Measurements from ENCODE around the gene PRKG1. TPM values are rescaled to one million over a fixed set of nuclear protein-coding genes. Genes with fewer than 3 reads are reported as not detected.

Gene PRKG1
- total and polyA plus RNA-seq, 4 donors = 6.8 to 38.1 (median 15.4) TPM

DNA sequence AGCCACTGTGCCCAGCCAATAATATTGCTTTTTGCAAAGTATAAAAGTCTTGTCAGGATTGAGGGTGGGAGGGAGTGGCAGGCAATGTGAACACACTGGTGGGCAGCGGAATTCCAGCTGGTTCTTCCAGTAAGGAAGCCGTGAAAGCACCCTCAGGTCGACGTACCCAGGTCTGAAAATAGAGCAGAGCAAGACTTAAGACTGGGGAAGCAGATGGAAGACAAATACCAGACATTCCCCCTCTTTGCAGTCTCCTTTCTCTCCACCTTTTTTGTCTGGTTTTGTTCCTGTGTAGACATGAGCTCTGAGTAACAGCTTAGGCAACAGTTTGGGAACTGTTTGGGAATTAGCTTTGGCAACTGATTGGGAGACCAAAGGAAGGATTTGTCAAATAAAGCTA lies 642.7 kb downstream of the PRKG1 start:
- H3K27ac ChIP-seq (ENCODE audit: low read depth, low read length) = no peak overlapping the region
- H3K4me1 ChIP-seq (ENCODE audit: control insufficient read depth, insufficient read depth, low read length) = no peaks in the 10 kb centered on the region
- no peak overlapping the region for H3K4me3 ChIP-seq (ENCODE audit: low read depth, low read length)
- no peaks in the 10 kb centered on the region for H3K27me3 ChIP-seq (ENCODE audit: control insufficient read depth, insufficient read depth, low read length)
- H3K36me3 ChIP-seq (ENCODE audit: control insufficient read depth, insufficient read depth, low read length) = no peaks in the 10 kb centered on the region
- no peak for DNase-seq (ENCODE audit: low read depth in 4 of 6, low spot score in 6 of 6)
- H3K9me3 ChIP-seq (ENCODE audit: control insufficient read depth, insufficient read depth, low read length) = no peaks in the 10 kb centered on the region
- WGBS (ENCODE audit: insufficient coverage) = 90% methylated on average over 2 of the region's 4 CpGs

DNA sequence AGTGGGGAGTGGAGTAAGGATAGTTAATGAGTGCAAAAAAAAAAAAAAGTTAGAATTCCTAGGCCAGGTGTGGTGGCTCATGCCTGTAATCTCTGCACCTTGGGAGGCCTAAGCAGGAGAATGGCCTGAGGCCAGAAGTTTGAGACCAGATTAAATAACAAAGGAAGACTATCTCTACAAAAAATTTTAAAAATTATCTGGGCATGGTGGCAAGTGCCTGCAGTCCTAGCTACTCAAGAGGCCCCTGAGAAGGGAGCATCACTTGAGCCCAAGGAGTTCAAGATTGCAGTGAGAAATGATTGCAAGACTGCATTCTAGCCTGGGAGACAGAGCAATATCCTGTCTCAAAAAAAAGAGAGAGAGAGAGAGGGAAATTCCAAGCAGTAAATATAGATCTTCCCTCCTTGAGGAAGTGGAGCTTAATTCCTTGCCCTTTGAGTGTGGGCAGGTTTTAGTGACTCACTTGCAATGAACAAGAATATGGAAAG lies 644.6 kb downstream of the PRKG1 start:
- no peak overlapping the region for H3K4me3 ChIP-seq (ENCODE audit: low read depth, low read length)
- no peaks in the 10 kb centered on the region for H3K9me3 ChIP-seq (ENCODE audit: control insufficient read depth, insufficient read depth, low read length)
- no peak for DNase-seq (ENCODE audit: low read depth in 4 of 6, low spot score in 6 of 6)
- H3K27me3 ChIP-seq (ENCODE audit: control insufficient read depth, insufficient read depth, low read length) = no peaks in the 10 kb centered on the region
- H3K36me3 ChIP-seq (ENCODE audit: control insufficient read depth, insufficient read depth, low read length) = no peaks in the 10 kb centered on the region
- H3K4me1 ChIP-seq (ENCODE audit: control insufficient read depth, insufficient read depth, low read length) = no peaks in the 10 kb centered on the region
- H3K27ac ChIP-seq (ENCODE audit: low read depth, low read length) = no peak overlapping the region

DNA sequence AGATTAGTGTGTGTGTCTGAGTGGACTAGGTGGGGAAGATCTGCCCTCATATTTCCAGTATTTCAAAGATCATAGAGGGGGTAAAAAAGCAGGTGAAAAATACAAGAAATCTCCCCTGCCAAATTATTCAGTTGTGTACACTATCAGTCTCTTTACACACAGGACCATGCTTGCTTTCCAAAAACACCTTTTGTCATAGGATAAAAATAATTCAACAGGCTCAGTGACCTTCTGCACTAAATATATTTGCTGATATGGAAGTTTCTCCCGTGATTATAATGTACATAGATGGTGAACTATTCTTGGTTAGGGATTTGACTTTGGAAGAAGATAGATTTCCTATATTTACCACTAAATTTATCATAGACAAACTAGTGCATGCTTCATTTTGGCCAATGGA lies 649.8 kb downstream of the PRKG1 start:
- no peak for DNase-seq (ENCODE audit: low read depth in 4 of 6, low spot score in 6 of 6)
- Histone ChIP-seq H3K27ac (ENCODE audit: low read depth, low read length) (no peak overlapping the region), H3K27me3 (ENCODE audit: control insufficient read depth, insufficient read depth, low read length) (no peaks in the 10 kb centered on the region), H3K4me3 (ENCODE audit: low read depth, low read length) (no peak overlapping the region), H3K9me3 (ENCODE audit: control insufficient read depth, insufficient read depth, low read length) (no peaks in the 10 kb centered on the region), H3K36me3 (ENCODE audit: control insufficient read depth, insufficient read depth, low read length) (no peaks in the 10 kb centered on the region), H3K4me1 (ENCODE audit: control insufficient read depth, insufficient read depth, low read length) (no peaks in the 10 kb centered on the region)
- WGBS (ENCODE audit: insufficient coverage) = no CpG with 5 or more reads among the region's 1 CpG

DNA sequence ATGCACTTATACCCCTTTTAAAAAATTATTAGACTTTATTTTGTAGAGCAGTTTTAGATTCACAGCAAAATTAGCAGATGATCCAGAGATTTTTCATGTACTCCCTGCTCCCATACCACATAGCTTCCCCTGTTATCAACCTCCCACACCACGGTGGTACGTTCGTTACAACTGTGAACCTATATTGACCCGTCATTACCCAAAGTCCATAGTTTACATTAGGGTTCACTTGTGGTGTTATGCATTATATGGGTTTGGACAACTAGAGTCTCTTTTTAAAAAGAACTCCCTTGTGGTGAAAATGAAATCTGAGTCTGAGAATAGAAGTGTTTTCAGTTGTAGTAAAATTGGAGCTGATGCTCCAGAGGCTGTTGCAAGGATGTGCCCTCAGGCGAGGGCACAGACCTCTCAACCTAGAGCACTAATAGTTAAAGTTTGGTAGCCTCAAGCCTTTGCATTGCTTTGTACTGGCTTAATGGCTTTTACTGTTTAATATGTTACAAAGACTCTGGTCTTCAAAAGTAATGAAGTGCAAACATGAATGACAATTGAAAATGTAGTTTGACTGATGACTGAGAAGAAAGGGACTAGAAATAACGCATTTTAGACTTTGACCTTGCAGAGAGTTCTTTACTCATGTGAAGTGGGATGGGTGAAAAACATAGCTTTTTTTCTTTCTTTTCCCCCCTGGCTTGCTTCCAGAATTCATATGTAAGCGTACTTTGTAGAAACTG lies 655.7 kb downstream of the PRKG1 start:
- H3K27me3 ChIP-seq (ENCODE audit: control insufficient read depth, insufficient read depth, low read length) = no peaks in the 10 kb centered on the region
- no CpG with 5 or more reads among the region's 7 CpGs for WGBS (ENCODE audit: insufficient coverage)
- H3K9me3 ChIP-seq (ENCODE audit: control insufficient read depth, insufficient read depth, low read length) = no peaks in the 10 kb centered on the region
- DNase-seq (ENCODE audit: low read depth in 4 of 6, low spot score in 6 of 6) = no peak
- no peaks in the 10 kb centered on the region for H3K36me3 ChIP-seq (ENCODE audit: control insufficient read depth, insufficient read depth, low read length)
- no peaks in the 10 kb centered on the region for H3K4me1 ChIP-seq (ENCODE audit: control insufficient read depth, insufficient read depth, low read length)
- no peak overlapping the region for H3K27ac ChIP-seq (ENCODE audit: low read depth, low read length)
- H3K4me3 ChIP-seq (ENCODE audit: low read depth, low read length) = no peak overlapping the region

DNA sequence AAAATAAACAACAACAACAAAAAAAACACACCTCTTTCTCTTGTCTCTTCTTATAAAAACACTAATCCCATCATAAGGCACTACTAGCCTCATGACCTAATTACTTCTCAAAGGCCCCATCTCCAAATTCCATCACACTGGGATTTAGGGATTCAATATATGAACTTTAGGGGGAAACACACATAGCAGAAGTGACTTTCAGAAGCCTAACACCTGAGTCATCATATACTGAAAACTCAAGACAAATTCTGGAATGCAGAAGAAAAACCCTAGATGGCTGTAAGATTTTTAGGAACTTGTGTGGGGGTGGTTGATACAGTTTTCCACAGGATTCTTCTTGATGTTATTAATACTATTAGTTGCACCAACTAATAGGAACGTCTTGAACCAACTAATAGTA lies 658.8 kb downstream of the PRKG1 start:
- Histone ChIP-seq H3K27me3 (ENCODE audit: control insufficient read depth, insufficient read depth, low read length) (no peaks in the 10 kb centered on the region), H3K27ac (ENCODE audit: low read depth, low read length) (no peak overlapping the region), H3K36me3 (ENCODE audit: control insufficient read depth, insufficient read depth, low read length) (no peaks in the 10 kb centered on the region), H3K4me1 (ENCODE audit: control insufficient read depth, insufficient read depth, low read length) (no peaks in the 10 kb centered on the region), H3K4me3 (ENCODE audit: low read depth, low read length) (no peak overlapping the region), H3K9me3 (ENCODE audit: control insufficient read depth, insufficient read depth, low read length) (no peaks in the 10 kb centered on the region)
- WGBS (ENCODE audit: insufficient coverage) = no CpG with 5 or more reads among the region's 1 CpG
- DNase-seq (ENCODE audit: low read depth in 4 of 6, low spot score in 6 of 6) = no peak

DNA sequence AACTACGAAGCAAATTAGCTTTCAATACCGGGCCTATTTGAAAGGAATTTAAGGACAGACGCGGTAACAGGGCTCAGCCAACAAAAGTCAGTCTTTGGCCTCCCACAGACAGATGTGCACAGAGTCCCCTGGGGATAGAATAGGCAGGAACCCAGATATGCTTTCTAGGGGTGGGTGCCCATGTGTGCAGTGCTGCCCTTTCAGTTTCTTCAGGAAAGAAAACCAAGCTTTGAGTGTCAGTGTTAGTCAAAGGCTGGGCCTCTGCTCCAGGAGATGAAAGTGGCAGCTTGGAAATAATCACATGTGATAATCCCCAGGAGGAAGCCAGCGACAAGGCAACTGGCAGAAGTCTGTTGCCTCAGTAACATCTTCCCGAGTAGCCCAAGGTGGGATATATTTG lies 668.9 kb downstream of the PRKG1 start:
- no peaks in the 10 kb centered on the region for H3K9me3 ChIP-seq (ENCODE audit: control insufficient read depth, insufficient read depth, low read length)
- peak in 2 of 6 donors; percentile 9 to 47 for DNase-seq (ENCODE audit: low read depth in 4 of 6, low spot score in 6 of 6)
- no peaks in the 10 kb centered on the region for H3K27me3 ChIP-seq (ENCODE audit: control insufficient read depth, insufficient read depth, low read length)
- H3K27ac ChIP-seq (ENCODE audit: low read depth, low read length) = no peak overlapping the region
- 60% methylated on average over 3 of the region's 6 CpGs for WGBS (ENCODE audit: insufficient coverage)
- H3K4me1 ChIP-seq (ENCODE audit: control insufficient read depth, insufficient read depth, low read length) = no peaks in the 10 kb centered on the region
- H3K4me3 ChIP-seq (ENCODE audit: low read depth, low read length) = no peak overlapping the region
- H3K36me3 ChIP-seq (ENCODE audit: control insufficient read depth, insufficient read depth, low read length) = no peaks in the 10 kb centered on the region

DNA sequence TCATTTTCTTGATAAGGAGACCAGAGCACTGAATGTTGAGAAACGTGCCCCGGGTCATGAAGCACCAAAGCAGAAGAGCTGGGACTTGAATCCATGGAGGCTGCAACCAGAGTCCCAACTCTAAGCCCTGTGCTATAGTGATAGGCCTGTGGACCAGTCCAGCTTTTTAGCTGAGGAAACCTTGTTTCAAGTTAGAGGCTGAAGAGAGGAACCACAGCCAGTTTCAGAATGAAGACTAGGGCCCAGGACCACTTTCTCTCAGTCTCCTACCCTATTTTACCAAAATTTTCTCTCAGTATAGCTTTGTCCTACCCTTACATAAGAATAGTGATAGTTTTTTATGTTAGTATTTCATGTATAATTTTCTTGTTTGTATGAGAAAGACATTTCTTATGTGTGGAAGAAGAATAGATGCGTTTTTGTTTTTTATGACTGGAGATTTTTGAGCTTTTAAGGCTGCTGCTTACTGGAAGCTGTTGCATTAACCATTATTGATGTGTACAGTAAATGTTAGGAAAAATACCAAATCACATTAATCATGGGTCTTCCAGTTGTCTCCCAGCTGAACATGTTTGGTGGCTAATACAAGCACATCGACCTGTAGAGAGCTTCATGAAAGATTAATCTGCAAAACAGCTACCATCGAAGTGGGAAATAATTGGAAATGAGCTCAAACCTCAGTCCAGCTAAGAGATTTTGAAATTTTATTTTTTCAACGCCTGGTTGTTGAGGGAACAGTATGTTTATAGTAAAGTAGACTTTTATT lies 670.1 kb downstream of the PRKG1 start:
- Histone ChIP-seq H3K4me1 (ENCODE audit: control insufficient read depth, insufficient read depth, low read length) (no peaks in the 10 kb centered on the region), H3K9me3 (ENCODE audit: control insufficient read depth, insufficient read depth, low read length) (no peaks in the 10 kb centered on the region), H3K27me3 (ENCODE audit: control insufficient read depth, insufficient read depth, low read length) (no peaks in the 10 kb centered on the region), H3K27ac (ENCODE audit: low read depth, low read length) (no peak overlapping the region), H3K4me3 (ENCODE audit: low read depth, low read length) (no peak overlapping the region), H3K36me3 (ENCODE audit: control insufficient read depth, insufficient read depth, low read length) (no peaks in the 10 kb centered on the region)
- WGBS (ENCODE audit: insufficient coverage) = 87% methylated on average over 3 of the region's 6 CpGs
- no peak for DNase-seq (ENCODE audit: low read depth in 4 of 6, low spot score in 6 of 6)

DNA sequence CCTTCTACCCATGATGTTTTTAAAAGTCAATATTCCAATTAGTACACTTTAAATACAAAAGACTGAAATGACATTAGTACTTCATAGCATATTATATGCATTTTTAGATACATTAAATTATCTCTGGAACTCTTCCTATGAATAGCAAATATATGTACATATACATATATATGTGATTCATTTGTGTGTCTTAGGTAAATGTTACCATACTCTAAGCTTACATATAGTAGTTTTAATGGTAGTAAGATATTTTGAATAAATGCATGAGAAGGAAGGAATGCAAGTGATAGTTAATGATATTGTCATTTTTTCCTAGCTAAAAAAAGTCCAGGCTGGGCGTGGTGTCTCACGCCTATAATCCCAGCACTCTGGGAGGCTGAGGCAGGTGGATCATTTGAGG lies 671.1 kb downstream of the PRKG1 start:
- no peak for DNase-seq (ENCODE audit: low read depth in 4 of 6, low spot score in 6 of 6)
- WGBS (ENCODE audit: insufficient coverage) = no CpG with 5 or more reads among the region's 2 CpGs

DNA sequence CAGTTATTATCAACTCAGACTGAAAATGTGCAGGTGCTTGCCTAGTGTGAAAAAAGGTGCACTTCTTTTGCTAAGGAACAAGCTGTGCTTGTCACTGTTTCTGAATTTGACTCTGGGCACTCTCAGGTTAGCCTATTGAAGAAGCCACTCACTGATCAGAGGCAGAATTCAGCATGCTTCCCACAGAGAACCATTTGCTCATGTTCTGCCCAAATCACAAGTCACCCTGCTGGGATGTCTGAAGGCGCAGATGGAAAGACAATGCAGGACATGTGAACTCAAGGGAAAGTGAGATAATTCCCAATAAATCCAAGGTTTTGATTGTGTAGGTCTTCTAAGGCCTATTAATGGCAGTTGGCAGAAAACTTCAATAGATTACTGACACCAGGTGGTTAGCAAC lies 672.9 kb downstream of the PRKG1 start:
- WGBS (ENCODE audit: insufficient coverage) = 33% methylated on average over 1 of the region's 1 CpG
- Histone ChIP-seq H3K9me3 (ENCODE audit: control insufficient read depth, insufficient read depth, low read length) (no peaks in the 10 kb centered on the region), H3K27ac (ENCODE audit: low read depth, low read length) (no peak overlapping the region), H3K4me3 (ENCODE audit: low read depth, low read length) (no peak overlapping the region), H3K27me3 (ENCODE audit: control insufficient read depth, insufficient read depth, low read length) (no peaks in the 10 kb centered on the region), H3K4me1 (ENCODE audit: control insufficient read depth, insufficient read depth, low read length) (no peaks in the 10 kb centered on the region), H3K36me3 (ENCODE audit: control insufficient read depth, insufficient read depth, low read length) (no peaks in the 10 kb centered on the region)
- DNase-seq (ENCODE audit: low read depth in 4 of 6, low spot score in 6 of 6) = peak in 2 of 6 donors; percentile 14 to 20

More for the DNA sequence above, 671.1 kb downstream of the PRKG1 start:
- H3K4me1 ChIP-seq (ENCODE audit: control insufficient read depth, insufficient read depth, low read length) = no peaks in the 10 kb centered on the region
- no peaks in the 10 kb centered on the region for H3K9me3 ChIP-seq (ENCODE audit: control insufficient read depth, insufficient read depth, low read length)
- no peaks in the 10 kb centered on the region for H3K36me3 ChIP-seq (ENCODE audit: control insufficient read depth, insufficient read depth, low read length)
- no peaks in the 10 kb centered on the region for H3K27me3 ChIP-seq (ENCODE audit: control insufficient read depth, insufficient read depth, low read length)
- H3K27ac ChIP-seq (ENCODE audit: low read depth, low read length) = no peak overlapping the region
- no peak overlapping the region for H3K4me3 ChIP-seq (ENCODE audit: low read depth, low read length)

DNA sequence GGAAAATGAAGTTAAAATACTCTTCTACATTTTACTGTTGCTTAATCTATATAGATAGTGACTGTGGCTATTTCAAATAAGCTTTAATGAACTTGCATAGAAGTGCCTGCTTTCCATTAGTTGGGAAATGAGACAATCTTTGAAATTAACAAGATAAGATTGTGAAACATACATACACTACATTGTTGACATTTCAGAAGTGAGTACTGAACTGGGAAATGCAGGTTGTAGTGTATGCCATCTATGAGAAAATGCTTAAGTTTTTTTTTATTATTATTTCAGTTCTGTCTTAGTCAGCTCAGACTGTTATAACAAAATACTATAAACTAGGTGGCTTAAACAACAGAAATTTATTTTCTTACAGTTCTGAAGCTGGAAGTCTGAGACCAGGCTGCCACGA lies 674.7 kb downstream of the PRKG1 start:
- WGBS (ENCODE audit: insufficient coverage) = no CpG with 5 or more reads among the region's 1 CpG
- Histone ChIP-seq H3K4me3 (ENCODE audit: low read depth, low read length) (no peak overlapping the region), H3K36me3 (ENCODE audit: control insufficient read depth, insufficient read depth, low read length) (no peaks in the 10 kb centered on the region), H3K4me1 (ENCODE audit: control insufficient read depth, insufficient read depth, low read length) (no peaks in the 10 kb centered on the region), H3K27ac (ENCODE audit: low read depth, low read length) (no peak overlapping the region), H3K9me3 (ENCODE audit: control insufficient read depth, insufficient read depth, low read length) (no peaks in the 10 kb centered on the region), H3K27me3 (ENCODE audit: control insufficient read depth, insufficient read depth, low read length) (no peaks in the 10 kb centered on the region)
- DNase-seq (ENCODE audit: low read depth in 4 of 6, low spot score in 6 of 6) = no peak
